CD8-positive, alpha-beta memory T cell (primary cell): ENCODE data around the gene DHX30. TPM values are rescaled to one million over a fixed set of nuclear protein-coding genes. Genes with fewer than 3 reads are reported as not detected.
A peak's percentile ranks its signal among the peaks of the same experiment; 100 is the strongest.

Experiments used
- CTCF ChIA-PET: fragments of 350-600 bp; sonication (Branson Sonifier 250); formaldehyde crosslinking; loops from one replicate; lab custom pipeline; 2021; ENCODE audit warnings: antibody characterized with exemption; lab: Charles Lee
- POLR2A ChIA-PET: fragments of 350-600 bp; sonication (Branson Sonifier 250); formaldehyde crosslinking; loops from one replicate; lab custom pipeline; 2021; ENCODE audit warnings: antibody characterized with exemption; lab: Charles Lee
- DNase-seq, 5 donors: peaks; one replicate each; pipeline versions ENCODE4 v3.0.0 to v3.0.0-alpha.2; 2020 to 2022; ENCODE audit warnings: mixed read lengths in 1 of 5
- H3K27ac ChIP-seq: one replicate; pipeline ENCODE4 v1.7.0; 2013; ENCODE audit warnings: low read depth, mild to moderate bottlenecking, low read length, moderate library complexity
- H3K27me3 ChIP-seq: 2 replicates; pipeline ENCODE4 v1.7.0; 2013; ENCODE audit warnings: low read length, mild to moderate bottlenecking; ENCODE audit not compliant: insufficient read depth, poor library complexity, severe bottlenecking
- H3K36me3 ChIP-seq: 2 replicates; pipeline ENCODE4 v1.7.0; 2013; ENCODE audit warnings: mild to moderate bottlenecking, low read length, moderate library complexity; ENCODE audit not compliant: insufficient read depth
- H3K4me1 ChIP-seq: 2 replicates; pipeline ENCODE4 v1.7.0; 2013; ENCODE audit warnings: mild to moderate bottlenecking, low read length, moderate library complexity; ENCODE audit not compliant: insufficient read depth
- H3K4me3 ChIP-seq: 2 replicates; pipeline ENCODE4 v1.7.0; 2013; ENCODE audit warnings: mild to moderate bottlenecking, low read length
- H3K9me3 ChIP-seq: 2 replicates; pipeline ENCODE4 v1.7.0; 2013; ENCODE audit warnings: mild to moderate bottlenecking, low read length
- H3K27ac Mint-ChIP-seq, 8 donors: one replicate each; pipeline ENCODE4 v1.8.0; 2020 to 2021; ENCODE audit warnings: mixed read lengths in 8 of 8, mild to moderate bottlenecking in 6 of 8, inconsistent platforms in 3 of 8, moderate library complexity in 3 of 8
- H3K27me3 Mint-ChIP-seq, 2 donors: one replicate each; pipeline ENCODE4 v1.8.0; 2020 to 2021; ENCODE audit warnings: mixed read lengths in 2 of 2, mild to moderate bottlenecking in 1 of 2, moderate library complexity in 1 of 2
- H3K36me3 Mint-ChIP-seq, 3 donors: one replicate each; pipeline ENCODE4 v1.8.0; 2020 to 2021; ENCODE audit warnings: mixed read lengths in 3 of 3, inconsistent platforms in 1 of 3, mild to moderate bottlenecking in 1 of 3
- H3K4me1 Mint-ChIP-seq, 3 donors: one replicate each; pipeline ENCODE4 v1.8.0; 2020 to 2021; ENCODE audit warnings: mixed read lengths in 3 of 3, inconsistent platforms in 1 of 3, mild to moderate bottlenecking in 1 of 3
- H3K4me3 Mint-ChIP-seq, 7 donors: one replicate each; pipeline ENCODE4 v1.8.0; 2020 to 2021; ENCODE audit warnings: mixed read lengths in 7 of 7, mild to moderate bottlenecking in 6 of 7, moderate library complexity in 4 of 7, inconsistent platforms in 2 of 7
- H3K9me3 Mint-ChIP-seq, 5 donors: one replicate each; pipeline ENCODE4 v1.8.0; 2020 to 2022; ENCODE audit warnings: mixed read lengths in 5 of 5, mild to moderate bottlenecking in 3 of 5, moderate library complexity in 2 of 5, inconsistent platforms in 1 of 5
- polyA plus RNA-seq: library from polyadenylated mRNA; unstranded; fragments of 300-500 nt; fragmentation: Illumina TruSeq; gene quantifications from one replicate; pipeline ENCODE4 v1.2.3, GENCODE V29; 2021
- total RNA-seq, 2 experiments: library from RNA; stranded (reverse); gene quantifications; one replicate each; pipeline ENCODE4 v1.2.3, GENCODE V29; 2021

Gene DHX30
- total and polyA plus RNA-seq, 3 experiments from 2014 or later, result 48.3 to 117 (median 117) TPM

DNA sequence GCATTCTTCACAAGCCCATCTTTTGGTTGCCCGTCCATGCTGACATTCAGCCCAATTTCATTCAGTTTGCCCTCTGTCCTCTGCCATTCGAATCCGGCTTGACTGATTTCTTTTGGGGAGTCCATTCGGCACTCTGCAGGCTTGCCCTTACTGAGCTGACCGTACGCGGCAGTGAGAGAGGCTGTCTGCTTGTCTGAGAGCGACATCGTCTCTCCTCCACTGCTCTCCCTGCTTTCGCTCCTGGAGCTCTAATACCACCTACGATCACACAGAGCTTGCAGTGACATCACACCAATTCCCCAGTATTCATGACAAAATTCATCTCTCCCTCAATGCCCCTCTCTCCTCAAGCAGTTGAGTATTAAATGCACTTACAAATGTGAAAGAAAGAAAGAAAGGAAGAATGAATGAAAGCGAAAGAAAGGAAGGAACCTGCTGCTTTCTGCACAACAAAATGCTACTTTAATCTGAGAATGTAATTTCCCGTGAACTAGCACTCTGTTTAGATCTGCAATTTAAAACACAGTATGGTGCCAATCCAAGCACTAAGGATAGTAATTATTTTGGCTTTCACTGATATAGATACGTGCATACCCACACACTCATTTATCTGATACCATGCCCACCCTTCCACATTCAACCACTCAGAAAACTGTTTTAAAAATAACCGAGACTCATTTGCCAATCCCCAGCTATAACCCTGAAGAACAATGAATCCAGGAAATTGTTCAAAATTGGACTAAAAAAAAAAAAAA is 89.5 kb downstream of the DHX30 start:
- no peak overlapping the region for H3K27ac ChIP-seq
- POLR2A ChIA-PET, result interaction anchor here (0.6 kb wide), 1 partner anchor 276 kb away, joined by 3 read pairs; no protein-coding TSS in a partner anchor
- no peaks in the 10 kb centered on the region for H3K9me3 ChIP-seq
- no peaks in the 10 kb centered on the region for H3K4me1 ChIP-seq
- no peaks in the 10 kb centered on the region for H3K27me3 ChIP-seq
- H3K36me3 ChIP-seq, result peaks cover 6% of the 10 kb centered on the region
- DNase-seq, result no peak
- H3K4me3 ChIP-seq, result no peak overlapping the region
- Mint-ChIP-seq H3K36me3 (peaks cover 0 to 69% (median 14%) of the 10 kb centered on the region in 3 donors), H3K4me1 (peaks cover 0 to 3% (median 0%) of the 10 kb centered on the region in 3 donors), H3K4me3 (no peak overlapping the region), H3K27ac (no peak overlapping the region), H3K9me3 (no peaks in the 10 kb centered on the region), H3K27me3 (no peaks in the 10 kb centered on the region)
- CTCF ChIA-PET, result interaction anchor here (0.8 to 1.4 kb wide), 3 partner anchors 14 to 266 kb away, joined by 3 read pairs; no protein-coding TSS in a partner anchor

- Histone ChIP-seq H3K27ac (no peak overlapping the region), H3K27me3 (no peaks in the 10 kb centered on the region), H3K4me3 (no peak overlapping the region), H3K4me1 (no peaks in the 10 kb centered on the region), H3K36me3 (peaks cover 6% of the 10 kb centered on the region), H3K9me3 (no peaks in the 10 kb centered on the region)
- Mint-ChIP-seq H3K27me3 (no peaks in the 10 kb centered on the region), H3K9me3 (no peaks in the 10 kb centered on the region), H3K27ac (peak overlapping the region in 1 of 8 donors; percentile 22), H3K4me1 (peaks cover 0 to 11% (median 4%) of the 10 kb centered on the region in 3 donors), H3K36me3 (peaks cover 0 to 70% (median 14%) of the 10 kb centered on the region in 3 donors), H3K4me3 (no peak overlapping the region)
- ChIA-PET CTCF (no interaction called here), POLR2A (no interaction called here)
- DNase-seq, result no peak
Measured at GRCh38 chr3:47895241-47895640, 92.3 kb downstream of the DHX30 start.

- Histone ChIP-seq H3K27me3 (no peaks in the 10 kb centered on the region), H3K36me3 (peaks cover 6% of the 10 kb centered on the region), H3K9me3 (no peaks in the 10 kb centered on the region), H3K4me1 (no peaks in the 10 kb centered on the region), H3K27ac (no peak overlapping the region), H3K4me3 (no peak overlapping the region)
- Mint-ChIP-seq H3K4me3 (no peak overlapping the region), H3K27ac (peak overlapping the region in 1 of 8 donors; percentile 48), H3K9me3 (no peaks in the 10 kb centered on the region), H3K27me3 (no peaks in the 10 kb centered on the region), H3K4me1 (peaks cover 0 to 11% (median 4%) of the 10 kb centered on the region in 3 donors), H3K36me3 (peaks cover 0 to 63% (median 13%) of the 10 kb centered on the region in 3 donors)
- CTCF ChIA-PET, result no interaction called here
- POLR2A ChIA-PET, result no interaction called here
- DNase-seq, result no peak
Measured at GRCh38 chr3:47896736-47897135, 93.8 kb downstream of the DHX30 start.

- no peak overlapping the region for H3K4me3 Mint-ChIP-seq
- DNase-seq, result peak in 1 of 5 donors; percentile 10
- H3K4me1 Mint-ChIP-seq, result peaks cover 0 to 8% (median 4%) of the 10 kb centered on the region in 3 donors
- no peaks in the 10 kb centered on the region for H3K9me3 Mint-ChIP-seq
- H3K27me3 ChIP-seq, result no peaks in the 10 kb centered on the region
- H3K4me3 ChIP-seq, result no peak overlapping the region
- H3K27me3 Mint-ChIP-seq, result no peaks in the 10 kb centered on the region
- H3K4me1 ChIP-seq, result no peaks in the 10 kb centered on the region
- H3K27ac ChIP-seq, result no peak overlapping the region
- peak overlapping the region in 1 of 8 donors; percentile 73 for H3K27ac Mint-ChIP-seq
- ChIA-PET POLR2A (no interaction called here), CTCF (no interaction called here)
- H3K36me3 ChIP-seq, result no peaks in the 10 kb centered on the region
- peaks cover 0 to 59% (median 8%) of the 10 kb centered on the region in 3 donors for H3K36me3 Mint-ChIP-seq
- H3K9me3 ChIP-seq, result no peaks in the 10 kb centered on the region
Measured at GRCh38 chr3:47897954-47898353, 95.0 kb downstream of the DHX30 start.

- Histone ChIP-seq H3K27ac (no peak overlapping the region), H3K27me3 (no peaks in the 10 kb centered on the region), H3K9me3 (no peaks in the 10 kb centered on the region), H3K4me1 (no peaks in the 10 kb centered on the region), H3K4me3 (no peak overlapping the region), H3K36me3 (no peaks in the 10 kb centered on the region)
- Mint-ChIP-seq H3K27ac (peak overlapping the region in 2 of 8 donors; percentile 17 to 68), H3K9me3 (no peaks in the 10 kb centered on the region), H3K36me3 (peaks cover 0 to 60% (median 6%) of the 10 kb centered on the region in 3 donors), H3K27me3 (no peaks in the 10 kb centered on the region), H3K4me3 (no peak overlapping the region), H3K4me1 (peaks cover 0 to 8% (median 4%) of the 10 kb centered on the region in 3 donors)
- POLR2A ChIA-PET, result no interaction called here
- no peak for DNase-seq
- CTCF ChIA-PET, result no interaction called here
Measured at GRCh38 chr3:47899495-47900108, 96.7 kb downstream of the DHX30 start.

Other genes starting within 250 kb of the DHX30 start
- under 1 TPM; 0.50 to 0.53 TPM for gene CSPG5, start 224.3 kb upstream of the DHX30 start, total RNA-seq
- gene CSPG5, start 224.3 kb upstream of the DHX30 start, polyA plus RNA-seq, result not detected
- 100 to 1,000 TPM; 100 to 107 TPM for gene SMARCC1, start 21.2 kb upstream of the DHX30 start, total RNA-seq
- 54.6 TPM for gene SMARCC1, start 21.2 kb upstream of the DHX30 start, polyA plus RNA-seq
- gene MAP4, start 213.3 kb downstream of the DHX30 start, total RNA-seq, result 100 to 1,000 TPM; 114 to 117 TPM
- gene MAP4, start 213.3 kb downstream of the DHX30 start, polyA plus RNA-seq, result 55.7 TPM